ENCODE results near the gene HDAC5.

GRCh38 chr17:44120851-44121605 is 2.4 kb downstream of the HDAC5 start:
- TF ChIP-seq CTCF (IDR thresholded peaks at IDR 0.05; ENCODE audit: low read depth, low read length) = no peak
- TF ChIP-seq EZH2phosphoT487 (IDR thresholded peaks at IDR 0.05; ENCODE audit: low read depth) = no peak

Data from OCI-LY3 (cell line).